OCI-LY1 (cell line): ENCODE results near the gene ACMSD.

Experiments used
- H2AFZ ChIP-seq: fragments of 200-600 bp; sonication (generic), shearing (Covaris generic); 2 replicates; pipeline ENCODE4 v1.6.0; 2014; ENCODE audit warnings: antibody characterized with exemption, mild to moderate bottlenecking, low read length
- H3F3A ChIP-seq: fragments of 200-600 bp; sonication (generic), shearing (Covaris generic); 2 replicates; pipeline ENCODE4 v1.6.0; 2014; ENCODE audit warnings: mild to moderate bottlenecking, antibody characterized with exemption, low read length, moderate library complexity; ENCODE audit not compliant: insufficient read depth
- H3K27ac ChIP-seq: fragments of 200-600 bp; sonication (generic); 2 replicates; pipeline ENCODE4 v1.5.1; 2014; ENCODE audit warnings: low read length, mixed run types, mild to moderate bottlenecking, low read depth; ENCODE audit not compliant: poor library complexity, severe bottlenecking
- H3K27me3 ChIP-seq: fragments of 200-600 bp; sonication (generic); 2 replicates; pipeline ENCODE4 v1.6.0; 2014; ENCODE audit warnings: antibody characterized with exemption, mild to moderate bottlenecking, low read length, moderate library complexity; ENCODE audit not compliant: insufficient read depth
- H3K36me3 ChIP-seq: fragments of 200-600 bp; sonication (generic); 2 replicates; pipeline ENCODE4 v1.6.1; 2014; ENCODE audit warnings: mild to moderate bottlenecking, antibody characterized with exemption, low read length, moderate library complexity, mixed read lengths; ENCODE audit not compliant: insufficient read depth
- H3K4me1 ChIP-seq: fragments of 200-600 bp; sonication (generic); 2 replicates; pipeline ENCODE4 v1.5.1; 2014; ENCODE audit warnings: mild to moderate bottlenecking, low read length, moderate library complexity; ENCODE audit not compliant: insufficient read depth, severe bottlenecking
- H3K4me2 ChIP-seq: fragments of 200-600 bp; sonication (generic), shearing (Covaris generic); 2 replicates; pipeline ENCODE4 v1.6.1; 2014; ENCODE audit warnings: low read length
- H3K4me3 ChIP-seq: fragments of 200-600 bp; sonication (generic); 2 replicates; pipeline ENCODE4 v1.5.1; 2014; ENCODE audit warnings: low read length, low read depth, mild to moderate bottlenecking, mixed read lengths; ENCODE audit not compliant: poor library complexity, severe bottlenecking
- H3K79me2 ChIP-seq: fragments of 200-600 bp; shearing (Covaris generic); 2 replicates; pipeline ENCODE4 v1.6.1; 2016; ENCODE audit warnings: mixed run types, low read length, mixed read lengths; ENCODE audit not compliant: insufficient read depth
- H3K9ac ChIP-seq: fragments of 200-600 bp; sonication (generic), shearing (Covaris generic); 2 replicates; pipeline ENCODE4 v1.6.1; 2014; ENCODE audit warnings: mild to moderate bottlenecking, low read length, mixed read lengths
- H3K9me2 ChIP-seq: fragments of 200-600 bp; sonication (generic), shearing (Covaris generic); 2 replicates; pipeline ENCODE4 v1.6.1; 2014; ENCODE audit warnings: low read depth, mild to moderate bottlenecking, low read length, mixed read lengths
- H3K9me3 ChIP-seq: fragments of 200-600 bp; shearing (Covaris generic); 2 replicates; pipeline ENCODE4 v1.6.1; 2014; ENCODE audit warnings: low read length, mixed read lengths
- H4K20me1 ChIP-seq: fragments of 200-600 bp; sonication (generic), shearing (Covaris generic); 2 replicates; pipeline ENCODE4 v1.6.0; 2016; ENCODE audit warnings: mild to moderate bottlenecking, low read length; ENCODE audit not compliant: insufficient read depth
- EZH2 ChIP-seq: fragments of 200-600 bp; sonication (generic), shearing (Covaris generic); IDR thresholded peaks from 2 replicates; pipeline ENCODE4 v1.8.0; 2017; ENCODE audit warnings: borderline replicate concordance, mixed run types, mild to moderate bottlenecking, antibody characterized with exemption, low read length, moderate library complexity, mixed read lengths
- TF ChIP-seq, protein P1 (sequence below): fragments of 200-600 bp; sonication (generic), shearing (Covaris generic); IDR thresholded peaks from 2 replicates; pipeline ENCODE4 v1.5.1; 2017; ENCODE audit warnings: mild to moderate bottlenecking, antibody characterized with exemption, low read length, moderate library complexity, mixed read lengths

The ACMSD gene

DNA sequence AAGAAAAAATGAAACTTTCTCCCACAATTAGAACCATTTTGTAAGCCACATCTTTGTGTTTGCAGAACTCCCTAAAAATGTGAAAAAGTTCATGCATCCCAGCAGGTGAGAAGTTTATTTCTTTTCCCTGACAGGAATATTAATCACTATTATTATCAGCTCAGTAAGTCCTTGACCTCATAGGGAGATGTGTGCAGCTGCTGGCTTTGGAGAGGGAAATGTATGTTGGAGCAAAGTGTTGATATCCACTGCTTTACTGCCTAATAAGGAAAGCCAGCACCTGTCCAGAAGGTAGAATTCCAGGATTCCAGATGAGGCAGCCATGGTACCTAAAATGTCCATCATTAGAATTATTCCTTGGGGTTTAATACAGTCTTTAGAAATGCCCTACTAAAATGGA lies 44.4 kb downstream of the ACMSD start:
- Histone ChIP-seq H3F3A (no peaks in the 10 kb centered on the region), H3K9ac (no peak overlapping the region), H3K79me2 (no peaks in the 10 kb centered on the region), H3K27ac (no peak overlapping the region), H3K27me3 (no peaks in the 10 kb centered on the region), H4K20me1 (no peaks in the 10 kb centered on the region), H3K9me3 (no peaks in the 10 kb centered on the region), H3K4me2 (no peak overlapping the region), H2AFZ (no peak overlapping the region), H3K36me3 (no peaks in the 10 kb centered on the region), H3K9me2 (no peaks in the 10 kb centered on the region), H3K4me3 (no peak overlapping the region), H3K4me1 (no peaks in the 10 kb centered on the region)
- TF ChIP-seq, protein P1, sequence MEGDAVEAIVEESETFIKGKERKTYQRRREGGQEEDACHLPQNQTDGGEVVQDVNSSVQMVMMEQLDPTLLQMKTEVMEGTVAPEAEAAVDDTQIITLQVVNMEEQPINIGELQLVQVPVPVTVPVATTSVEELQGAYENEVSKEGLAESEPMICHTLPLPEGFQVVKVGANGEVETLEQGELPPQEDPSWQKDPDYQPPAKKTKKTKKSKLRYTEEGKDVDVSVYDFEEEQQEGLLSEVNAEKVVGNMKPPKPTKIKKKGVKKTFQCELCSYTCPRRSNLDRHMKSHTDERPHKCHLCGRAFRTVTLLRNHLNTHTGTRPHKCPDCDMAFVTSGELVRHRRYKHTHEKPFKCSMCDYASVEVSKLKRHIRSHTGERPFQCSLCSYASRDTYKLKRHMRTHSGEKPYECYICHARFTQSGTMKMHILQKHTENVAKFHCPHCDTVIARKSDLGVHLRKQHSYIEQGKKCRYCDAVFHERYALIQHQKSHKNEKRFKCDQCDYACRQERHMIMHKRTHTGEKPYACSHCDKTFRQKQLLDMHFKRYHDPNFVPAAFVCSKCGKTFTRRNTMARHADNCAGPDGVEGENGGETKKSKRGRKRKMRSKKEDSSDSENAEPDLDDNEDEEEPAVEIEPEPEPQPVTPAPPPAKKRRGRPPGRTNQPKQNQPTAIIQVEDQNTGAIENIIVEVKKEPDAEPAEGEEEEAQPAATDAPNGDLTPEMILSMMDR: no peak
- TF ChIP-seq EZH2: no peak

- Histone ChIP-seq H3K9ac (no peak overlapping the region), H3K9me3 (no peaks in the 10 kb centered on the region), H4K20me1 (no peaks in the 10 kb centered on the region), H3K4me1 (no peaks in the 10 kb centered on the region), H3K27ac (no peak overlapping the region), H2AFZ (no peak overlapping the region), H3K36me3 (no peaks in the 10 kb centered on the region), H3K27me3 (no peaks in the 10 kb centered on the region), H3F3A (no peaks in the 10 kb centered on the region), H3K4me2 (no peak overlapping the region), H3K79me2 (no peaks in the 10 kb centered on the region), H3K9me2 (no peaks in the 10 kb centered on the region), H3K4me3 (no peak overlapping the region)
- TF ChIP-seq, protein P1: no peak
- no peak for TF ChIP-seq EZH2
Measured at GRCh38 chr2:134883552-134884293, 45.3 kb downstream of the ACMSD start.

GRCh38 chr2:134884435-134884834 lies 46.0 kb downstream of the ACMSD start:
- H3K4me2 ChIP-seq: no peak overlapping the region
- TF ChIP-seq EZH2: no peak
- TF ChIP-seq, protein P1: no peak
- H3K4me1 ChIP-seq: no peaks in the 10 kb centered on the region
- no peaks in the 10 kb centered on the region for H3F3A ChIP-seq
- H3K9me2 ChIP-seq: no peaks in the 10 kb centered on the region
- no peaks in the 10 kb centered on the region for H4K20me1 ChIP-seq
- H3K9me3 ChIP-seq: no peaks in the 10 kb centered on the region
- no peak overlapping the region for H3K9ac ChIP-seq
- H3K27ac ChIP-seq: no peak overlapping the region
- H3K36me3 ChIP-seq: no peaks in the 10 kb centered on the region
- H3K79me2 ChIP-seq: no peaks in the 10 kb centered on the region
- H2AFZ ChIP-seq: no peak overlapping the region
- no peaks in the 10 kb centered on the region for H3K27me3 ChIP-seq
- H3K4me3 ChIP-seq: no peak overlapping the region
